ENCODE measurements around the gene FYN. TPM values are rescaled to one million over a fixed set of nuclear protein-coding genes. Genes with fewer than 3 reads are reported as not detected.

FYN gene
- total and polyA plus RNA-seq, 10 of the 15 experiments (the other 5 are each of a cell fraction or from before 2014, with no cell fraction given) = 51.4 to 247 (median 138) TPM

- TF ChIP-seq RAD21 (IDR thresholded peaks at IDR 0.05; ENCODE audit: insufficient read depth, low read depth, low read length) (no peak), CEBPB (IDR thresholded peaks at IDR 0.05; ENCODE audit: borderline replicate concordance in 1 of 2, low read depth in 2 of 2, low read length in 2 of 2) (no peak), CHD2 (IDR thresholded peaks at IDR 0.05; ENCODE audit: borderline replicate concordance, low read depth, low read length) (no peak), ZNF592 (IDR thresholded peaks at IDR 0.05) (no peak), POLR2AphosphoS2 (IDR thresholded peaks at IDR 0.05; ENCODE audit: low read depth, low read length) (no peak), IKZF1 (conservative IDR thresholded peaks at IDR 0.05) (no peak), LARP7 (IDR thresholded peaks at IDR 0.05) (no peak), POLR2A (IDR thresholded peaks at IDR 0.05; ENCODE audit: low read depth, low read length) (no peak), YBX1 (IDR thresholded peaks at IDR 0.05) (no peak), ZNF274 (IDR thresholded peaks at IDR 0.05; ENCODE audit: insufficient read depth, insufficient read length) (no peak), NFIC (IDR thresholded peaks at IDR 0.05; ENCODE audit: low read depth, low read length) (no peak)
These were observed 62.7 kb downstream of the FYN start (continued) for GRCh38 chr6:111810294-111811131.
